ENCODE measurements around the gene TOMM7. TPM values are rescaled to one million over a fixed set of nuclear protein-coding genes. Genes with fewer than 3 reads are reported as not detected.
"Not testable (repeated sequence)": the region's sequence is repeated elsewhere in the genome, so short reads cannot be mapped to it uniquely, and the experiment has no call there.

TOMM7 gene
- total RNA-seq, 1 donor from 2014 or later = 224 TPM

DNA sequence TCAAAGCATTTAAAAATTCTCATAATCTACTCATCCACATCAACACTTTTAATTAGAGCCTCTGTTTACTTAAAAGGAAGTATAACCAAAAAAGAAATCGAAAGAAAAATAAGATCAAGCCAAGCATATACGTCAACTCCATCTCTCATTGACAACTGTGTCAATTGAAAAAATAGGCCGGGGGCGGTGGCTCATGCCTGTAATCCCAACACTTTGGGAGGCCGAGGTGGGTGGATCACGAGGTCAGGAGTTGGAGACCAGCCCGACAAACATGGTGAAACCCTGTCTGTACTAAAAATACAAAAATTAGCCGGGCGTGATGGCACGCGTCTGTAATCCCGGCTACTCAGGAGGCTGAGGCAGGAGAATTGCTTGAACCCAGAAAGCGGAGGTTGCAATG, 32.0 kb downstream of the TOMM7 start:
- intact Hi-C loops (cut with micrococcal nuclease) = not testable (repeated sequence)

DNA sequence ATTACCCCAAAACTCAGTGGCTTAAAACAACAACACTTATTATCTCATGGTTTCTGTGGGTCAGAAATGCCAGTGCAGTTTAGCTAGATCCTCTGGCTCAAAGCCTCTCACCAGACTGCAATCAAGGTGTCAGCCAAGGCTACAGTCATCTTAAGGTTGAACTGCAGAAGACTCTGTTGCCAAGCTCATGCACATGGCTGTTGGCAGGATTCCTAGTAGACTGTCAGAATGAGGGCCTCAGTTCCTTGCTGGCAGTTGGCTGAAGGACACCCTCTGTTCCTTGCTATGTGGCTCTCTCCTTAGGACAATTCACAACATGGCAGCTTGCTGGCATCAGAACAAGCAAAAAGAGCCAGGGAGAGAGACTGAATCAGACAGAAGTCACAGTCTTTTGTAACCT, 34.7 kb downstream of the TOMM7 start:
- intact Hi-C loops (cut with micrococcal nuclease) = no loop called here

DNA sequence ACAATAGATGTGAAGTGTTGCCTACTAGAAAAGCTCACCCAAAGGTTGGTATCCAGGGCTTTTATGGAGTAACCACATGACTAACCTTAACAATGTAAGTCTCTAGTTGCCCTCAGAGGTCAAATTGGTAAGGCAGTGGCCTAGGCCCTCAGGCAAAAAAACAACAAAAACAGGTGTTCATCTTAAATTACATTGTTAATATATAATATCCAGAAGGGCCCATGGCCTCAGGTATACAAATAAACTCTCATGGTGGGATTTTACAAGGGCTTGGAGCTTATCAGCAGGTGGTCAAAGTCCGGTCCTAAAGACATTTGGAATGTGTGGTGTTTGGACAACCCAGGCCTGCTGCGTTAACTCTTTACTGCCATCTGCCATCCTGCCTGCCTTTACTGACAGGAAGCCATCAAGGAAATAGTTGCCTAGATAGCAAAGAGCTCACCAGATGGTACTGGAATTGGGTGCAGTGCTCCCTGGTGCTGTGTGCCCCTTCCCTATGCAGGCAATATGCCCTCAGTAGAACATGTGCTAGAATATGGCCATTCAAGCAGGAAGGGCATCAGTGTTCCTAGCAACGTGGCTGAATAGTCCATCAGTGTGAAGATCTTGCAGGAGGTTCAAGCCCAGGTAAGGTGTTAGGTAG, 36.2 kb downstream of the TOMM7 start:
- intact Hi-C loops (cut with micrococcal nuclease) = no loop called here

DNA sequence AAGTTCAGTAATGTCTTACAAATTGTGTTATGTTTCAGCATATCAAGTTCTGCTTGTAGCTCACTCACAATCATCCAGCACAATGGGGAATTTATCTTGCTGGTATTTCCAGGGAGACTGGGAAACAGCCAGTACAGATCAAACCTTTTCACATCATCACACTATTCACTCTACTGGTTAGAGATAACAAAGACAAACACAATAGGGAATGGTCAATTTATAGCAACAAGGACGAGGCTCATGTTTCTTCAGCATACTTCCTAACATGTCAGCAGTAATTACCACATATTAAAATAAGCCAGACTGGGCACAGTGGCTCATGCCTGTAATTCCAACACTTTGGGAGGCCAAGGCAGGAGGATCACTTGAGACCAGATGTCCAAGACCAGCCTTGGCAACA, 38.3 kb downstream of the TOMM7 start:
- intact Hi-C loops (cut with micrococcal nuclease) = no loop called here

DNA sequence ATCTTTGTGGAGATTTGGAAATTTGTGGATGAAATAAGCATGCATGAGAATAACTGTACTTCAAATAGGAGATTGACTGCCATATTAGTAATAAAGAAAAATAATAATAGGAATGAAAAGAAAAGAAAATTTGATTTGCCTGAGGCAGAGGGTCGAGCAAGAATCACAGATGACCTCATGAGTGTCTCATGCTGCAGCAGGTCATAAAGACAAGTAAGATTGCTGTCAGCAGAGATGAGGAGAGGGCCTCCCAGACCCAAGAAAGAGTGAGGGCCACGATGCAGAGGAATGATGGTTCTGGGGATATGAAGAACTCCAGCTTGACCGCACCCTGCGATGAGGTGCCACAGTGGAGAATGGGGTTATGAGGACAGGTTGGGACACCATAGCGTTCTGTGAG, 39.2 kb downstream of the TOMM7 start:
- intact Hi-C loops (cut with micrococcal nuclease) = loop anchor here (2.0 kb wide), 2 partner anchors 71 to 127 kb away; no protein-coding TSS in a partner anchor

DNA sequence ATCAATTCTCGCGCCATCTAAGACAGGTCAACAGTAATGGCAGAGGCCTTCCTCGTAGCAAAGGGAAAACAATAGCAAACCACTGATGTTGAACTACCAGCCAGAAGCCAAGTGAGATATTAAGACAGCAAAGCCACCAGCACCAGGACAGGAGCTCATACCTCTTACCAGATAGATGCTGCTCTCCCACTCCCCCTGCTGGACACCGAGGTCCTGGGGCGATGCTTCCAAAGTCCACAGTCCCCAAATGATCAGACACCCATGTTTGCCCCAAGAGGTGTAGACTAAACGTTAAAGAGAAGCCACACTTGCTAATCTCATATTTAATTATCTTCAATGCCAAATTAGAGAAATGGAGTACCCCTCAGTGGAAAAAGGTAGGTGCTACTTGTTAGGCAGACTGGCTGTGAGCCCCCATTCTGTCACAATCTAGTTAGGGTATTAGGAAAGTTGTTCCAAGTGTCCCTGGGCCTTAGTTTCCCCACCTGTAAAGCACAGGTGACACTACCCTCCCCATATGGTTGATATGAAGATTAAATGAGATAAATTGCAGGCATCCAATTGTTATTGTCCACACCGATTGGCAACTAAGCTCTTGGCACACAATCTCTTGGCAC, 39.9 kb downstream of the TOMM7 start:
- intact Hi-C loops (cut with micrococcal nuclease) = loop anchor here (1.0 to 2.0 kb wide), 7 partner anchors 56 to 273 kb away; no protein-coding TSS in a partner anchor

DNA sequence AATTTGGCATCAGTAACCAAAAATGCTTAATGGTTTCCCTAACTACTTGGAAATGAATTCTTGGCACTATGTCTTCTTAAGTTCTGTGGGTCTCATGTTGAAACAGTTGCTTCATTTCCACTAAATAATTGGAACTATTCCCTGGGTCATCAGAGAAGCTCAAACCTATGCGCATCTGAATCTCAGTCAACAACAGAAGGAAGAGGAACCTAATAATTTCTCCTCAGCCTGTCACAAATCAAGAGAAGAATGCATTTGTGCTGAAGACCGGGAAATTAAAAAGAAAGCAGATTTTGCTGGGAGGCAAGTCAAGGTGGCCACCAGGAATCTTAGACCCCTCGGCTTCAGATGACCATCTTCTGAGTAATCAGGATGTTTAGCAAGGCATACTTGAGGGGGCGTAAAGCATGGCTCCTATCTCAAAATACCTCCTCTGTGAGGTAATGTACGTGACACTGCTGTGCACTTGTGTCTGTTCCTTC, 41.4 kb downstream of the TOMM7 start:
- intact Hi-C loops (cut with micrococcal nuclease) = no loop called here

DNA sequence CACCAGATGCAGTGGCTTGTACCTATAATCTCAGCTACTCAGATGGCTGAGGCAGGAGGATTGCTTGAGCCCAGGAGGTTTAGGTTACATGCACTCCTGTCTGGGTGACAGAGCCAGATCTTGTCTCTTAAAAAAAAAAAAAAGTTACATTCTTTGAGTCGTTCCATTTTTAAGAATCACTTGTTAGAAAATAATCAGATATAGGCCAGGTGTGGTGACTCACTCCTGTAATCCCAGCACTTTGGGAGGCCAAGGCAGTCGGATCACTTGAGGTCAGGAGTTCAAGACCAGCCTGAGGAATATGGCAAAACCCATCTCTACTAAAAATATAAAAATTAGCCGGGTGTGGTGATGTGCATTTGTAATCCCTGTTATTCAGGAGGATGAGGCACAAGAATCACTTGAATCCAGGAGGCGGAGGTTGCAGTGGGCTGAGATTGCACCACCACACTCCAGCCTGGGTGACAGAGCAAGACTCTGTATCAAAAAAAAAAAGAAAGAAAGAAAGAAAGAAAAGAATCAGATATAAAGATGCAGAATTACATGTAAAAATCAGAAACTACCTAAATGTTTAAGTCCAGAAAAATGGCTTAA, 42.8 kb downstream of the TOMM7 start:
- intact Hi-C loops (cut with micrococcal nuclease) = not testable (repeated sequence)

DNA sequence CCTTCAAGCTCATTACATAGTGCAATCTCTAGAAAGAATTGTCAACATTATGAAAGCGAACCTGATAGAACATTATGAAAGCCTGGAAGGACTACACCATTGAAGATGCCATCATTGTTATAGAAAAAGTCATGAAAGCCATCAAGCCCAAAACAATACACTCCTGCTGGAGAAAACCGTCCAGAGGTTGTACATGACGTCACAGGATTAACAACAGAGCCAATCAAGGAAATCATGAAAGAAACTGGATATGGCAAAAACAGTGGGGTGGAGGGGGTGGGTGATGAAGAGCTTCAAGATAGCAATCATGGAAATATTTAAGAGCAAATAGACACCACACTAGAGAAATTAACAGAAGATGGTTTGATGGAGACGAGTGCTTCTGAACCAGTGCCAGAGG, 45.7 kb downstream of the TOMM7 start:
- intact Hi-C loops (cut with micrococcal nuclease) = no loop called here

DNA sequence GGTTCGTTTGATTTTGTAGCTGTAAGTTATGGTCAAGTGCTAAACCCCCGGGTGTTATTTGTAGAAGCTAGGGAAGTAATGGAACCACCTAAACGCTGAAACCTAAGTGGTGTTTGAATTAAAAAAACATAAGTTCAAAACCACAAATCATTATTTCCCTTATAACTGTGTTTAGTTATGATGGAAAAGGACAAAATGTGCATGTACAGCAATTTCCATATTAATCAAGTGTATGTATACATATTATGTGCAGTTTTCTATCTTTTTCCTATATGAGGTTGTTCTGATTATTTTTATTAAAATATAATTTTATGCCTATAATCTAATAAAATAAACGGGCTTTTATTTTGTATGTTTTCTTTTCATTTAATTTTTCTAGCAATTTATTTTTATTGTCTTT, 49.8 kb downstream of the TOMM7 start:
- intact Hi-C loops (cut with micrococcal nuclease) = no loop called here

DNA sequence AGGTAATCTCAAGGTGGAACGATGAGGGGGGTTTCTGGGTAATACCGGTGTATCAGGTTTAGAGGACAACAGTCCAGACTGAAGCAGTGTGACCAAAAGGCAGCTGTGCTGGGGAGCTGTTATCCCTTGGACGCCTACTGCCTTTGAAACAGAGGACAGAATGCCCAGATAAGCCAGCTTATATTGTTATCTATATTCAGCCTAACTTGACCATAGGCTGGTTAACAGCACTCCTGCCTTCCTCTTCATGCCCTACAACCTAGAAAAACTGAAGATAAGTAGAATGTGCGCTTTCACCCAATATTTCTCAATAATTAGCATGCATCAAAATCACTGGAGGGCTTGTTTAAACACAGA, 50.8 kb downstream of the TOMM7 start:
- intact Hi-C loops (cut with micrococcal nuclease) = no loop called here

DNA sequence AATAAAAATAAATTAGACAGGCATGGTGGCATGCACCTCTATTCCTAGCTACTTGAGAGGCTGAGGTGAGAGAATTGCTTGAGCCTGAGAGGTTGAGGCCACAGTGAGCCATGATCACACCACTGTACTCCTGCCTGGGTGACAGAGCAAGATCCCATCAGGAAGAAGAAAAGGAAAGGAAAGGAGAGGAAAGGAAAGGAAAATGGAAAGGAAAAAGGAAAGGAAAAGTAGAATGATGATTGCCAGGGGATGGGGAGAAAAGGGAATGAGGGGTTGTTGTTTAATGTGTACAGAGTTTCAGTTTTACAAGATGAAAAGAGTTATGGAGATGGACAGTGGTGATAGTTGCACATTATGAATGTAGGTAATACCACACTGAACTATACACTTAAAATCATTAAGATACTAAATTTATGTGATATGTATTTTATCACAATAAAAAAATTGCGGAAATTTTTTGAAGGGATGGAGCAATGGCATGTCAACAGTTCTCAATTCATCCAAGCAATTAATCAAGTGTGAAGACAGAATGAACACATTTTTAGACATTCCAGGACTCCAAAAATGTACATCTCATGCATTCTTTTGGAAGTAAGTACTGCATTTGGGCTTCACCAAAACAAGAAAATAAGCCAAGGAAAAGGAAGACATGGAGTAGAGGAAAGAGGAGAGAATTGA, 51.3 kb downstream of the TOMM7 start:
- intact Hi-C loops (cut with micrococcal nuclease) = no loop called here

DNA sequence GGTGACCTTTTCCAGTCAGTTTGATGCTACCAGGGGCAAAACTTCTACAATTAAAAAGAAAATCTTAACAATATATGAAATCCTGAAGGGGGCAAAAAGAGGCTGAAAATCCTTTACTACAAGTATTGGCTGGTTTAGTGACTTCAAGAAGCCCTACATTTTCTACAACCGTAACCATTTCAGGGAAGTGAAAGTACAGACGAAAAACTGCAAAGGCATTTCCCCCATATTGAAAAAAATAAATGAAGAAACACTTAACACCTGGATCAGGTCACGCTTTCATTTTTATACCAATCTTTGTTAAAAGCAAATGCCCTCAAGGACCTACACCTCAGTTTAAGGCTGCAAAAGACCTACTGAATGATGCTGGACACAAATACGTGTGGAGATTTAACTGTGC, 57.0 kb downstream of the TOMM7 start:
- intact Hi-C loops (cut with micrococcal nuclease) = no loop called here

Other genes starting within 250 kb of the TOMM7 start
- 1.2 and 1.7 TPM in 2 replicates for gene IL6, start 95.6 kb downstream of the TOMM7 start, total RNA-seq
- gene HYCC1, start 191.3 kb upstream of the TOMM7 start, total RNA-seq = 61.3 and 64.2 TPM in 2 replicates